GM12878 (cell line): Measurements from ENCODE around the gene UNC45B. TPM values are rescaled to one million over a fixed set of nuclear protein-coding genes. Genes with fewer than 3 reads are reported as not detected.

Experiments
- ATAC-seq: fragments of 200-7000 bp; cut with Tn5 transposase; 3 replicates; pipeline ENCODE4 v1.9.1; 2020; ENCODE audit warnings: mild to moderate bottlenecking, moderate library complexity
- Bru-seq: library from RNA; stranded (reverse); fragments of 400-500 nt; gene quantifications from one replicate; lab custom pipeline; 2021; lab: Mats Ljungman, UMichigan
- BruChase-seq, 2 experiments: library from RNA; stranded (reverse); fragments of 400-500 nt; gene quantifications; one replicate each; lab custom pipeline; 2021; lab: Mats Ljungman, UMichigan
- BruUV-seq: library from RNA; stranded (reverse); fragments of 400-500 nt; replicated peaks from 2 replicates; lab custom pipeline; 2021; lab: Mats Ljungman, UMichigan
- CTCF ChIA-PET: fragments of 300-600 bp; sonication (Branson Sonifier 250); formaldehyde crosslinking; extraction: SDS; loops from one replicate; lab custom pipeline; 2021; ENCODE audit warnings: inconsistent platforms; lab: Yijun Ruan, JAX
- POLR2A ChIA-PET: fragments of 350-600 bp; formaldehyde crosslinking; extraction: SDS; loops from one replicate; lab custom pipeline; 2021; ENCODE audit warnings: inconsistent platforms; lab: Charles Lee
- RAD21 ChIA-PET: fragments of 300-600 bp; sonication (Branson Sonifier 250); formaldehyde crosslinking; loops from one replicate; lab custom pipeline; 2023; ENCODE audit warnings: antibody characterized with exemption; ENCODE audit not compliant: unreplicated experiment; lab: Charles Lee
- SMC1A ChIA-PET: fragments of 300-600 bp; sonication (Branson Sonifier 250); formaldehyde crosslinking; loops from one replicate; lab custom pipeline; 2023; ENCODE audit not compliant: unreplicated experiment, uncharacterized antibody; lab: Charles Lee
- DNase-seq: peaks from one replicate; pipeline ENCODE4 v3.0.0-alpha.2; 2011; ENCODE audit warnings: low read depth, low spot score
- FAIRE-seq: peaks from 3 replicates; lab custom pipeline; 2011; peaks lifted over from hg19 to GRCh38; lab: Jason Lieb, UNC
- H2AFZ ChIP-seq: 2 replicates; pipeline ENCODE4 v1.6.0; 2011; ENCODE audit warnings: low read depth, low read length, control low read depth; ENCODE audit not compliant: control insufficient read depth
- H3K27ac ChIP-seq: 2 replicates; pipeline ENCODE4 v1.5.1; 2011; ENCODE audit warnings: control low read depth; ENCODE audit not compliant: control insufficient read depth, insufficient read depth
- H3K27me3 ChIP-seq, 2 experiments: replicated peaks in 1 of 2; 2 replicates each; pipeline versions ENCODE4 v1.6.0 to v1.6.1; 2011; ENCODE audit warnings: low read length in 1 of 2; ENCODE audit not compliant: control insufficient read depth in 2 of 2, insufficient read depth in 2 of 2
- H3K36me3 ChIP-seq, 2 experiments: 2 replicates each; pipeline ENCODE4 v1.5.1; 2011; ENCODE audit warnings: low read length in 1 of 2; ENCODE audit not compliant: control insufficient read depth in 2 of 2, insufficient read depth in 2 of 2
- H3K4me1 ChIP-seq: 2 replicates; pipeline ENCODE4 v1.6.1; 2011; ENCODE audit warnings: mild to moderate bottlenecking, low read length, moderate library complexity, mixed read lengths; ENCODE audit not compliant: control insufficient read depth, insufficient read depth
- H3K4me2 ChIP-seq: 2 replicates; pipeline ENCODE4 v1.6.0; 2011; ENCODE audit warnings: control low read depth; ENCODE audit not compliant: control insufficient read depth, insufficient read depth
- H3K4me3 ChIP-seq: fragments of 200-600 bp; sonication (generic); 2 replicates; pipeline ENCODE4 v1.5.1; 2016
- H3K79me2 ChIP-seq: 2 replicates; pipeline ENCODE4 v1.6.0; 2011; ENCODE audit warnings: low read length; ENCODE audit not compliant: control insufficient read depth, insufficient read depth
- H3K9ac ChIP-seq: 2 replicates; pipeline ENCODE4 v1.8.0; 2011; ENCODE audit warnings: low read length, control low read depth, mixed read lengths; ENCODE audit not compliant: control insufficient read depth, insufficient read depth
- H3K9me3 ChIP-seq: replicated peaks from 3 replicates; pipeline ENCODE4 v1.5.1; 2011; ENCODE audit warnings: mild to moderate bottlenecking, low read length; ENCODE audit not compliant: control insufficient read depth, insufficient read depth
- H4K20me1 ChIP-seq: 2 replicates; pipeline ENCODE4 v1.6.0; 2011; ENCODE audit not compliant: control insufficient read depth, insufficient read depth
- BMI1 ChIP-seq: fragments of 450-650 bp; IDR thresholded peaks from 2 replicates; pipeline ENCODE4 v1.6.1; 2016; ENCODE audit warnings: mild to moderate bottlenecking, moderate library complexity, borderline replicate concordance
- DPF2 ChIP-seq: fragments of 450-650 bp; IDR thresholded peaks from 2 replicates; pipeline ENCODE4 v1.6.1; 2017; ENCODE audit warnings: mild to moderate bottlenecking
- MYC ChIP-seq: IDR thresholded peaks from 2 replicates; pipeline ENCODE4 v1.6.1; 2011; ENCODE audit warnings: mild to moderate bottlenecking, low read length, moderate library complexity, inconsistent platforms; ENCODE audit not compliant: insufficient read depth, insufficient replicate concordance, insufficient read length, severe bottlenecking
- POLR2AphosphoS5 ChIP-seq: IDR thresholded peaks from 2 replicates; pipeline ENCODE4 v1.6.1; 2011; ENCODE audit warnings: mild to moderate bottlenecking, low read length, inconsistent platforms
- SIX5 ChIP-seq: IDR thresholded peaks from 2 replicates; pipeline ENCODE4 v1.6.1; 2011; ENCODE audit warnings: mild to moderate bottlenecking, low read depth, low read length, moderate library complexity; ENCODE audit not compliant: severe bottlenecking
- TBL1XR1 ChIP-seq: IDR thresholded peaks from 2 replicates; pipeline ENCODE4 v1.6.1; 2012; ENCODE audit warnings: low read depth, low read length, improper control_type of control experiment
- WGBS: methylation state at CpG from one replicate; pipeline ENCODE4 v1.1.6; 2016; ENCODE audit warnings: low lambda C conversion rate; ENCODE audit not compliant: insufficient replicate concordance, insufficient coverage; ENCODE audit errors: missing lambda C conversion rate; 5-methylcytosine and 5-hydroxymethylcytosine counted together
- in situ Hi-C: fragments of 300-500 bp; cut with MboI; formaldehyde crosslinking; loops from 9 replicates; pipeline ENCODE4 v1.14.3; 2018; ENCODE audit warnings: mixed read lengths
- intact Hi-C: fragments of 100-400 bp; cut with micrococcal nuclease; formaldehyde crosslinking; loops from one replicate; pipeline ENCODE4 v1.14.2; 2022; ENCODE audit not compliant: unreplicated experiment
- long read RNA-seq, 2 experiments: library from polyadenylated mRNA; unstranded; transcript quantifications; one replicate each; pipeline ENCODE4 v2.0.0, GENCODE V29; 2019 to 2020
- polyA minus RNA-seq, 3 experiments: library from RNA; depleted of rRNA, polyadenylated mRNA; stranded (reverse); fragments of >200 nt; gene quantifications; 2 replicates each; pipeline ENCODE4 v1.2.3, GENCODE V29; 2011
- polyA plus RNA-seq, 11 experiments: library from polyadenylated mRNA; depleted of rRNA in 4 of 11; unstranded in 6 of 11; stranded (reverse) in 5 of 11; fragments of >200 nt; fragmentation: Nextera tagmentation in 4 of 11; fragmentation: Illumina TruSeq in 1 of 11; extraction: Ambion mirVana in 4 of 11; extraction: Trizol in 1 of 11; gene quantifications; 1 replicate in 1 of 11; 2 replicates in 10 of 11; pipeline versions ENCODE4 v1.2.1 to v1.2.3, GENCODE V29; 2011 to 2016; ENCODE audit warnings: inconsistent platforms in 2 of 11, missing spikeins in 2 of 11, low read depth in 1 of 11
- total RNA-seq, 4 experiments: library from RNA; depleted of rRNA in 3 of 4; stranded (reverse); fragments of >200 nt in 3 of 4; fragmentation: Illumina TruSeq in 1 of 4; extraction: Trizol in 1 of 4; gene quantifications; 2 replicates each; pipeline versions ENCODE4 v1.2.1 to v1.2.3, GENCODE V29; 2013 to 2021
- TF ChIP-seq, protein P1 (sequence below): IDR thresholded peaks from 2 replicates; pipeline ENCODE4 v1.6.1; 2011; ENCODE audit warnings: mild to moderate bottlenecking, low read depth, low read length, moderate library complexity; ENCODE audit not compliant: insufficient replicate concordance
- TF ChIP-seq, protein P2 (sequence below): IDR thresholded peaks from 2 replicates; pipeline ENCODE4 v1.6.1; 2012; ENCODE audit warnings: mild to moderate bottlenecking, low read depth, low read length
- TF ChIP-seq, protein P3 (sequence below), 3 experiments: IDR thresholded peaks in 2 of 3; conservative IDR thresholded peaks in 1 of 3; 2 replicates each; pipeline ENCODE4 v1.5.1; 2011; ENCODE audit warnings: low read depth in 3 of 3, low read length in 3 of 3, mild to moderate bottlenecking in 3 of 3, control low read depth in 2 of 3, moderate library complexity in 2 of 3, inconsistent platforms in 1 of 3, mixed read lengths in 1 of 3; ENCODE audit not compliant: control insufficient read depth in 2 of 3, insufficient read depth in 1 of 3; ENCODE audit errors: extremely low read depth in 1 of 3

The UNC45B gene, protein sequence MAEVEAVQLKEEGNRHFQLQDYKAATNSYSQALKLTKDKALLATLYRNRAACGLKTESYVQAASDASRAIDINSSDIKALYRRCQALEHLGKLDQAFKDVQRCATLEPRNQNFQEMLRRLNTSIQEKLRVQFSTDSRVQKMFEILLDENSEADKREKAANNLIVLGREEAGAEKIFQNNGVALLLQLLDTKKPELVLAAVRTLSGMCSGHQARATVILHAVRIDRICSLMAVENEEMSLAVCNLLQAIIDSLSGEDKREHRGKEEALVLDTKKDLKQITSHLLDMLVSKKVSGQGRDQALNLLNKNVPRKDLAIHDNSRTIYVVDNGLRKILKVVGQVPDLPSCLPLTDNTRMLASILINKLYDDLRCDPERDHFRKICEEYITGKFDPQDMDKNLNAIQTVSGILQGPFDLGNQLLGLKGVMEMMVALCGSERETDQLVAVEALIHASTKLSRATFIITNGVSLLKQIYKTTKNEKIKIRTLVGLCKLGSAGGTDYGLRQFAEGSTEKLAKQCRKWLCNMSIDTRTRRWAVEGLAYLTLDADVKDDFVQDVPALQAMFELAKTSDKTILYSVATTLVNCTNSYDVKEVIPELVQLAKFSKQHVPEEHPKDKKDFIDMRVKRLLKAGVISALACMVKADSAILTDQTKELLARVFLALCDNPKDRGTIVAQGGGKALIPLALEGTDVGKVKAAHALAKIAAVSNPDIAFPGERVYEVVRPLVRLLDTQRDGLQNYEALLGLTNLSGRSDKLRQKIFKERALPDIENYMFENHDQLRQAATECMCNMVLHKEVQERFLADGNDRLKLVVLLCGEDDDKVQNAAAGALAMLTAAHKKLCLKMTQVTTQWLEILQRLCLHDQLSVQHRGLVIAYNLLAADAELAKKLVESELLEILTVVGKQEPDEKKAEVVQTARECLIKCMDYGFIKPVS
- total RNA-seq (2013; cell fraction: nucleolus; rRNA removed), result not detected in 2 replicates
- total RNA-seq (2014; rRNA removed), result not detected in 2 replicates
- not detected in 2 replicates for total RNA-seq (2014; rRNA removed; fragmentation: Illumina TruSeq; extraction: Trizol)
- not detected in 2 replicates for total RNA-seq (2021)
- polyA plus RNA-seq (2011; ENCODE audit: low read depth), result not detected
- not detected in 2 replicates for polyA plus RNA-seq (2011; rRNA removed)
- polyA plus RNA-seq (2011; cell fraction: cytosol; rRNA removed), result not detected in 2 replicates
- polyA plus RNA-seq (2011; cell fraction: nucleus; rRNA removed), result not detected in 2 replicates
- polyA plus RNA-seq (2012), result not detected in 2 replicates
- not detected in 2 replicates for polyA plus RNA-seq (2014; fragmentation: Illumina TruSeq; extraction: Trizol)
- polyA plus RNA-seq (2014; fragmentation: Nextera tagmentation; extraction: Ambion mirVana), result not detected
- polyA plus RNA-seq (2014; rRNA removed), result not detected in 2 replicates
- under 1 TPM in 1 of 2 experiments, not detected in 1; 0.03 TPM for polyA plus RNA-seq (2016; fragmentation: Nextera tagmentation; extraction: Ambion mirVana)
- not detected in 2 replicates for polyA minus RNA-seq (2011; rRNA and poly(A)+ RNA removed)
- not detected in 2 replicates for polyA minus RNA-seq (2011; cell fraction: cytosol; rRNA and poly(A)+ RNA removed)
- not detected in 2 replicates for polyA minus RNA-seq (2011; cell fraction: nucleus; rRNA and poly(A)+ RNA removed)
- Bru-seq, nascent RNA, result percentile 2 among the genes with signal in this experiment
- BruChase-seq, experiment 1, labeled RNA remaining after a 6-hour chase, result percentile 3 among the genes with signal in this experiment
- percentile 3 among the genes with signal in this experiment for BruChase-seq, experiment 2, labeled RNA remaining after a 2-hour chase
- long read RNA-seq, experiment 1, result 0 reads
- long read RNA-seq, experiment 2, result 0 reads

DNA sequence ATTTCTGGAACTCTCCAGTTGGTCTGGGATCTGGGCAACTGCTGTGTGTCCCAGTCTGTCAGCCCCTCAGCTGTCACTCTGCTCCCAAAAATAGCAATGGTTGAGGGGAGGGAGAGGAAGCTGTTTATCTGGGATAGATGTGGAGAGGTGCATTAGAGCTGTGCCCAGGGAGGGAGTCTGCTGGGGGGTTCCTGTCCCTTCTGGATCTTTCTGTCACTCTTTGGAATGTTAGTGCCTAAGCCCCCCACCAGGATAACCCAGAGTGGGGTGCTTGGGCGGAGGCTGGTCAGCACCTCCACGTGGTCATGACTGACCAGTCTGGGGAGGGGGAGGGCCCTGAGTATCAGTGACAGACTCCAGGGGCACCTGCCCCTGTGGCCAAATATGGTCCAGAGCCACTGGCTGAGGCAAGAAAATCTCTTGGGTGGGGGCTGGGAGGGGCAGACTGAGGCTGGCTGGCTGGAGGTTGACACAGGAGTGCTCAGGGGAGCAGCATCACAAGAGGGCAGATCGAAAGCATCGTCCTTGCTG lies at the start of gene UNC45B:
Gene UNC45B, plus strand, starts transcription at position 443 of the 531 bp plus-strand sequence. CDS start 447 bp downstream, outside the sequence.
- Histone ChIP-seq H3K27ac (no peak within 1 kb of the TSS), H4K20me1 (no peaks in the 10 kb centered on the region), H3K9ac (no peak within 1 kb of the TSS), H2AFZ (no peak within 1 kb of the TSS), H3K36me3 (no peaks in the 10 kb centered on the region), H3K4me2 (no peak within 1 kb of the TSS), H3K9me3 (no peaks in the 10 kb centered on the region), H3K79me2 (no peaks in the 10 kb centered on the region), H3K27me3 (peaks cover 0 to 2% of the 10 kb centered on the region in 2 experiments; a peak in 1 of 4 replicates), H3K4me1 (no peaks in the 10 kb centered on the region), H3K4me3 (no peak within 1 kb of the TSS)
- POLR2A ChIA-PET, result no interaction called here
- in situ Hi-C loops (no loop called here), intact Hi-C loops (loop anchor here (10.0 kb wide), 1 partner anchor 387 kb away; the partner anchor contains the start of gene SLFN12L)
- FAIRE-seq (no peak), DNase-seq (no peak), ATAC-seq (no peak)
- 23% methylated on average over 4 of the region's 4 CpGs for WGBS
- RAD21 ChIA-PET, result interaction anchor here (1.3 kb wide), 1 partner anchor 14 kb away, joined by 3 read pairs; no protein-coding TSS in a partner anchor
- BruUV-seq, result no TSS peak
- CTCF ChIA-PET, result interaction anchor here (1.6 kb wide), 1 partner anchor 392 kb away, joined by 4 read pairs; no protein-coding TSS in a partner anchor
- SMC1A ChIA-PET, result no interaction called here
- TF ChIP-seq BMI1, result no peak
- TF ChIP-seq, protein P1, sequence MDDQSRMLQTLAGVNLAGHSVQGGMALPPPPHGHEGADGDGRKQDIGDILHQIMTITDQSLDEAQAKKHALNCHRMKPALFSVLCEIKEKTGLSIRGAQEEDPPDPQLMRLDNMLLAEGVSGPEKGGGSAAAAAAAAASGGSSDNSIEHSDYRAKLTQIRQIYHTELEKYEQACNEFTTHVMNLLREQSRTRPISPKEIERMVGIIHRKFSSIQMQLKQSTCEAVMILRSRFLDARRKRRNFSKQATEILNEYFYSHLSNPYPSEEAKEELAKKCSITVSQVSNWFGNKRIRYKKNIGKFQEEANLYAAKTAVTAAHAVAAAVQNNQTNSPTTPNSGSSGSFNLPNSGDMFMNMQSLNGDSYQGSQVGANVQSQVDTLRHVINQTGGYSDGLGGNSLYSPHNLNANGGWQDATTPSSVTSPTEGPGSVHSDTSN, result no peak
- TF ChIP-seq, protein P2, sequence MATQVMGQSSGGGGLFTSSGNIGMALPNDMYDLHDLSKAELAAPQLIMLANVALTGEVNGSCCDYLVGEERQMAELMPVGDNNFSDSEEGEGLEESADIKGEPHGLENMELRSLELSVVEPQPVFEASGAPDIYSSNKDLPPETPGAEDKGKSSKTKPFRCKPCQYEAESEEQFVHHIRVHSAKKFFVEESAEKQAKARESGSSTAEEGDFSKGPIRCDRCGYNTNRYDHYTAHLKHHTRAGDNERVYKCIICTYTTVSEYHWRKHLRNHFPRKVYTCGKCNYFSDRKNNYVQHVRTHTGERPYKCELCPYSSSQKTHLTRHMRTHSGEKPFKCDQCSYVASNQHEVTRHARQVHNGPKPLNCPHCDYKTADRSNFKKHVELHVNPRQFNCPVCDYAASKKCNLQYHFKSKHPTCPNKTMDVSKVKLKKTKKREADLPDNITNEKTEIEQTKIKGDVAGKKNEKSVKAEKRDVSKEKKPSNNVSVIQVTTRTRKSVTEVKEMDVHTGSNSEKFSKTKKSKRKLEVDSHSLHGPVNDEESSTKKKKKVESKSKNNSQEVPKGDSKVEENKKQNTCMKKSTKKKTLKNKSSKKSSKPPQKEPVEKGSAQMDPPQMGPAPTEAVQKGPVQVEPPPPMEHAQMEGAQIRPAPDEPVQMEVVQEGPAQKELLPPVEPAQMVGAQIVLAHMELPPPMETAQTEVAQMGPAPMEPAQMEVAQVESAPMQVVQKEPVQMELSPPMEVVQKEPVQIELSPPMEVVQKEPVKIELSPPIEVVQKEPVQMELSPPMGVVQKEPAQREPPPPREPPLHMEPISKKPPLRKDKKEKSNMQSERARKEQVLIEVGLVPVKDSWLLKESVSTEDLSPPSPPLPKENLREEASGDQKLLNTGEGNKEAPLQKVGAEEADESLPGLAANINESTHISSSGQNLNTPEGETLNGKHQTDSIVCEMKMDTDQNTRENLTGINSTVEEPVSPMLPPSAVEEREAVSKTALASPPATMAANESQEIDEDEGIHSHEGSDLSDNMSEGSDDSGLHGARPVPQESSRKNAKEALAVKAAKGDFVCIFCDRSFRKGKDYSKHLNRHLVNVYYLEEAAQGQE, result no peak
- TF ChIP-seq, protein P3, sequence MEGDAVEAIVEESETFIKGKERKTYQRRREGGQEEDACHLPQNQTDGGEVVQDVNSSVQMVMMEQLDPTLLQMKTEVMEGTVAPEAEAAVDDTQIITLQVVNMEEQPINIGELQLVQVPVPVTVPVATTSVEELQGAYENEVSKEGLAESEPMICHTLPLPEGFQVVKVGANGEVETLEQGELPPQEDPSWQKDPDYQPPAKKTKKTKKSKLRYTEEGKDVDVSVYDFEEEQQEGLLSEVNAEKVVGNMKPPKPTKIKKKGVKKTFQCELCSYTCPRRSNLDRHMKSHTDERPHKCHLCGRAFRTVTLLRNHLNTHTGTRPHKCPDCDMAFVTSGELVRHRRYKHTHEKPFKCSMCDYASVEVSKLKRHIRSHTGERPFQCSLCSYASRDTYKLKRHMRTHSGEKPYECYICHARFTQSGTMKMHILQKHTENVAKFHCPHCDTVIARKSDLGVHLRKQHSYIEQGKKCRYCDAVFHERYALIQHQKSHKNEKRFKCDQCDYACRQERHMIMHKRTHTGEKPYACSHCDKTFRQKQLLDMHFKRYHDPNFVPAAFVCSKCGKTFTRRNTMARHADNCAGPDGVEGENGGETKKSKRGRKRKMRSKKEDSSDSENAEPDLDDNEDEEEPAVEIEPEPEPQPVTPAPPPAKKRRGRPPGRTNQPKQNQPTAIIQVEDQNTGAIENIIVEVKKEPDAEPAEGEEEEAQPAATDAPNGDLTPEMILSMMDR (IDR thresholded peaks at IDR 0.05 in 2 of 3, conservative IDR thresholded peaks at IDR 0.05 in 1 of 3; ENCODE audit: control insufficient read depth in 2 of 3, extremely low read depth in 1 of 3, insufficient read depth in 1 of 3, low read depth in 3 of 3, low read length in 3 of 3), result no peak
- no peak for TF ChIP-seq DPF2
- TF ChIP-seq POLR2AphosphoS5, result no peak
- no peak for TF ChIP-seq TBL1XR1
- no peak for TF ChIP-seq SIX5
- TF ChIP-seq MYC, result no peak
